Endothelial cell of umbilical vein (primary cell): ENCODE data around the gene MZT2B.
"Not testable (repeated sequence)": the region's sequence is repeated elsewhere in the genome, so short reads cannot be mapped to it uniquely, and the experiment has no call there.

Experiments used
- CTCF ChIP-seq, 2 donors: IDR thresholded peaks; 1 replicate in 1 of 2; 2 replicates in 1 of 2; pipeline ENCODE4 v1.5.1; 2011; ENCODE audit warnings: low read length in 2 of 2, mild to moderate bottlenecking in 2 of 2, moderate library complexity in 2 of 2, control low read depth in 1 of 2, inconsistent platforms in 1 of 2, low read depth in 1 of 2; ENCODE audit not compliant: insufficient read depth in 1 of 2; ENCODE audit errors: extremely low read depth in 1 of 2
- EZH2 ChIP-seq: IDR thresholded peaks from 2 replicates; pipeline ENCODE4 v1.6.1; 2012; ENCODE audit warnings: borderline replicate concordance, low read depth, mild to moderate bottlenecking, moderate library complexity, low read length, inconsistent platforms; ENCODE audit not compliant: severe bottlenecking
- FOS ChIP-seq: IDR thresholded peaks from 2 replicates; pipeline ENCODE4 v1.6.1; 2011; ENCODE audit warnings: mild to moderate bottlenecking, low read length, moderate library complexity, borderline replicate concordance; ENCODE audit not compliant: insufficient read depth
- GATA2 ChIP-seq: IDR thresholded peaks from 2 replicates; pipeline ENCODE4 v1.7.0; 2011; ENCODE audit warnings: low read depth, mild to moderate bottlenecking, moderate library complexity, mixed read lengths, low read length; ENCODE audit not compliant: insufficient read length, insufficient read depth
- JUN ChIP-seq: IDR thresholded peaks from 2 replicates; pipeline ENCODE4 v1.6.1; 2011; ENCODE audit warnings: borderline replicate concordance, low read depth; ENCODE audit not compliant: insufficient read length, insufficient read depth
- MAX ChIP-seq: IDR thresholded peaks from 2 replicates; pipeline ENCODE4 v1.6.1; 2011; ENCODE audit not compliant: insufficient read depth, insufficient read length
- MYC ChIP-seq: IDR thresholded peaks from one replicate; pipeline ENCODE4 v1.6.1; 2011; ENCODE audit warnings: mild to moderate bottlenecking, low read depth, low read length
- POLR2A ChIP-seq: IDR thresholded peaks from 2 replicates; pipeline ENCODE4 v1.6.1; 2012; ENCODE audit warnings: low read depth, mild to moderate bottlenecking, control low read depth, low read length
- POLR2AphosphoS5 ChIP-seq: IDR thresholded peaks from 2 replicates; pipeline ENCODE4 v1.6.1; 2012; ENCODE audit warnings: low read depth, mild to moderate bottlenecking, control low read depth, low read length, moderate library complexity; ENCODE audit not compliant: insufficient read depth

- not testable (repeated sequence) for TF ChIP-seq CTCF (IDR thresholded peaks at IDR 0.05; ENCODE audit: extremely low read depth in 1 of 2, insufficient read depth in 1 of 2, low read depth in 1 of 2, low read length in 2 of 2); POLR2A; EZH2; POLR2AphosphoS5; MYC; JUN; MAX; GATA2; FOS
Observed at GRCh38 chr2:130152136-130152815, 29.8 kb upstream of the MZT2B start.
